ENCODE measurements around the gene PSMB2. TPM values are rescaled to one million over a fixed set of nuclear protein-coding genes. Genes with fewer than 3 reads are reported as not detected.

Gene PSMB2
- total and polyA plus RNA-seq, 10 of the 15 experiments (the other 5 are each of a cell fraction or from before 2014, with no cell fraction given) = 71.7 to 299 (median 145) TPM

GRCh38 chr1:35666216-35666615 lies 24.9 kb upstream of the PSMB2 start:
- no peak for FAIRE-seq
- DNase-seq (ENCODE audit: low read depth, low spot score) = no peak
- 52% methylated on average over 2 of the region's 2 CpGs for WGBS (ENCODE audit: insufficient coverage, insufficient replicate concordance, low lambda C conversion rate, missing lambda C conversion rate)
- ChIA-PET POLR2A (no interaction called here), SMC1A (ENCODE audit: uncharacterized antibody, unreplicated experiment) (interaction anchor here (0.6 kb wide), 1 partner anchor 110 kb away, joined by 3 read pairs; no protein-coding TSS in a partner anchor), RAD21 (ENCODE audit: unreplicated experiment) (no interaction called here), CTCF (no interaction called here)
- in situ Hi-C loops (cut with MboI) = no loop called here
- ATAC-seq = no peak
- Histone ChIP-seq H3K9me3 (replicated peaks; ENCODE audit: control insufficient read depth, insufficient read depth, low read length) (no peaks in the 10 kb centered on the region), H3K4me1 (ENCODE audit: control insufficient read depth, insufficient read depth, low read length) (no peaks in the 10 kb centered on the region), H3K79me2 (ENCODE audit: control insufficient read depth, insufficient read depth, low read length) (no peaks in the 10 kb centered on the region), H3K4me3 (no peak overlapping the region), H3K9ac (ENCODE audit: control insufficient read depth, insufficient read depth, low read length) (no peak overlapping the region), H3K27me3 (replicated peaks in 1 of 2; ENCODE audit: control insufficient read depth in 2 of 2, insufficient read depth in 2 of 2, low read length in 1 of 2) (peaks cover 2 to 4% of the 10 kb centered on the region in 2 experiments; a peak in 3 of 4 replicates), H4K20me1 (ENCODE audit: control insufficient read depth, insufficient read depth) (no peaks in the 10 kb centered on the region), H3K36me3 (ENCODE audit: control insufficient read depth in 2 of 2, insufficient read depth in 2 of 2, low read length in 1 of 2) (no peaks in the 10 kb centered on the region), H2AFZ (ENCODE audit: control insufficient read depth, low read depth, low read length) (no peak overlapping the region), H3K4me2 (ENCODE audit: control insufficient read depth, insufficient read depth) (no peak overlapping the region), H3K27ac (ENCODE audit: control insufficient read depth, insufficient read depth) (no peak overlapping the region)
- BruUV-seq (replicated peaks) = no TSS peak
- intact Hi-C loops (cut with micrococcal nuclease; ENCODE audit: unreplicated experiment) = no loop called here
- TF ChIP-seq ASH2L (IDR thresholded peaks at IDR 0.05; ENCODE audit: borderline replicate concordance, low read depth) (no peak), FOXK2 (IDR thresholded peaks at IDR 0.05) (no peak), RFX5 (IDR thresholded peaks at IDR 0.05; ENCODE audit: low read depth, low read length) (no peak), E2F4 (IDR thresholded peaks at IDR 0.05; ENCODE audit: low read depth, low read length) (no peak), BACH1 (IDR thresholded peaks at IDR 0.05; ENCODE audit: borderline replicate concordance) (no peak), SRF (IDR thresholded peaks at IDR 0.05; ENCODE audit: low read depth in 2 of 2, low read length in 2 of 2) (no peak), MEF2B (IDR thresholded peaks at IDR 0.05; ENCODE audit: partially characterized antibody, poor library complexity, severe bottlenecking) (no peak), MYC (IDR thresholded peaks at IDR 0.05; ENCODE audit: insufficient read depth, insufficient read length, insufficient replicate concordance, low read length, severe bottlenecking) (no peak), HDAC2 (IDR thresholded peaks at IDR 0.05) (no peak), ZNF622 (IDR thresholded peaks at IDR 0.05) (no peak), CBX5 (IDR thresholded peaks at IDR 0.05; ENCODE audit: low read depth) (no peak), RB1 (IDR thresholded peaks at IDR 0.05; ENCODE audit: borderline replicate concordance) (no peak), TCF12 (IDR thresholded peaks at IDR 0.05; ENCODE audit: low read depth, low read length) (no peak), SMARCA5 (IDR thresholded peaks at IDR 0.05) (no peak), HSF1 (IDR thresholded peaks at IDR 0.05; ENCODE audit: low read depth, low read length) (no peak), STAT3 (IDR thresholded peaks at IDR 0.05; ENCODE audit: low read depth, low read length) (no peak), NBN (IDR thresholded peaks at IDR 0.05) (no peak), ZZZ3 (IDR thresholded peaks at IDR 0.05; ENCODE audit: control insufficient read depth, insufficient read length, low read depth) (no peak)
